HL-60/S4 (cell line): ENCODE results near the gene LGMN.

Experiments used
- in situ Hi-C: fragments of 300-500 bp; cut with MboI; formaldehyde crosslinking; loops from 2 replicates; pipeline ENCODE4 v1.14.3; 2022; ENCODE audit warnings: low sequenced_read_pairs

The LGMN gene

DNA sequence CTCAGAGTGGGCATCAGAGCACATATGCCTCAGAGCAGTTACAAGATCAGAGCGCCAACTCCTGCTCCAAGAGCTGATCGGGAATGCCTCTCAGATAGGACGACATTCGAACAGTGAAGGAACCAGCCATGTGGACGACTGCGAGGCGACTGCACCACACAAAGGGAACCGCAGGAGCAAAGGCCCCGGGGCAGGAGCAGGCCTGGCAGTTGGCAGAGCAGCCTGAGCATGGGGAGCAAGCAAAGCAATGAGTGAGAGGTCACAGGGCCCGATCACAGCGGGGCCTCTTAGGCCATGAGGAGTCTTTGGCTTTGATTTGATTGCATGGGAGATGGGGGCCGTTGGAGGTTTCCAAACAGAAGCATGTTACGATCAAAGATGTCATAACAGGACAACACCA, 90.3 kb downstream of the LGMN start:
- in situ Hi-C loops, result no loop called here

DNA sequence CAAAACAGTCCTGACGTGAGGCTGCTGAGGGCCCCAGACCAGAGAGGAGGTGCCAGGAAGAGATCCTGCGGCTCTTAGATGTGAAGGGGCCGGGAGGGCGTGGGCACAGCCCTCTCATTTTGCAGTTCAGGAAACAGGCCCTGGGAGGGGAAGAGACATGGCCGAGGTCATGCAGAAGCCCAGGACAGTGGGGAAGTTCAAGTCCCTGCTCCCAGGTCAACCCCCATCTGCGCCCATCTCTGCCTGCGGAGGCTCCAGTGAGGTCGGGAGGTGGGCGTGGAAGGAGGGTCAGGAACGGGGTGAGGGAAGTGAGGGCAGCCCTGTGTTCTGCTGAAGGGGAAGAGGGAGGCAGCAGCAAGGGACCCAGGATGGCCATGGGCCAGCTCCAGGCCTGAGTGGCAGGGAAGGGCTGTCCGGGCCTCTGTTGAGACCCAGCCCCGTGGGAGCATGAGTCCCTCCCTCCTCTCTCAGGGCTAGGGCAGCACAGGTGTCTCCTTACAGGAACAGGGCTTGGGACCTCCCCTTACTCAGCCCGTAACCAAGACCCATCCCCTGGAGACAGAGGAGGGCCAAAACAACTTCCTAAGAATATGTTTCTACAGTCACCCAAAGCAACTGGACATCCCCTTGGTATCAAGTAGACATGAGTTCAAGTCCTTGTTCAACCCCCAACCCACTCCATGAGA, 90.8 kb downstream of the LGMN start:
- in situ Hi-C loops, result no loop called here

DNA sequence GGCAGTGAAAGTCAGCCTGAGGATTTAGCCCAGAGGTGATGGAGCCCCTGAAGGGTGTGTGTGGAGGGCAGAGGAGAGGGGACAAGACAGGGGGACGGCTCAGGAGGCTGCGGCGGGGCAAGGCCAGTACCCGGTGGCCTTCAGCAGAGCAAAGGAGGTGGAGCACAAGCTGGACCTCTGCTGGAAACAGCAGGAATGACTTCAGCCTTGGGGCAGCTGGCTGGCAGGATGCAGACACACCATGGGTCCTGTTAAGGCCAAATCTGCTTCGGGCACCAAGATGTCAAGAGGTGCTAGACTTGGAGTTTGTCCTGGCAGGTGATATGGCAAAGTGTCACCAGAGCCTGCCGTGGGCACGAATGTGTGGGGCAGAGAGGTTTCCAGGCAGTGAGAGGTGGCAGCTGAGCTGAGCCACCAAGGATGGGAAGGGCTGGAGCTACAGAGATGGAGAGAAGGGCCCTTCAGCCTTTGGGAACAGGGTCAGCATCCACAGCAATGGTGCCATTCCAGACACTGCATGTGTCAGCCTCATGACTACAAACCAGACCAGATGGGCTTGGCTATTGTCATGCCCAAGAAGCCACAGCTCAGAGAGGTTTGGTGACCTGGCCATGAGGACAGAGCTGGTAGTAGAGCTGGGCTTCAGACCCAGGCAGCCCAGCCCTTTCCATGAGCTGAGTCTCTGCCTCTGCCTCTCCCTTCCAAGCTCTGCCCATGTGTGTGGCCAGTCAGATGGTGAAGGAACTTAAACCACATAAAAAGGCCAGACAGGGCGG, 91.9 kb downstream of the LGMN start:
- in situ Hi-C loops, result no loop called here

DNA sequence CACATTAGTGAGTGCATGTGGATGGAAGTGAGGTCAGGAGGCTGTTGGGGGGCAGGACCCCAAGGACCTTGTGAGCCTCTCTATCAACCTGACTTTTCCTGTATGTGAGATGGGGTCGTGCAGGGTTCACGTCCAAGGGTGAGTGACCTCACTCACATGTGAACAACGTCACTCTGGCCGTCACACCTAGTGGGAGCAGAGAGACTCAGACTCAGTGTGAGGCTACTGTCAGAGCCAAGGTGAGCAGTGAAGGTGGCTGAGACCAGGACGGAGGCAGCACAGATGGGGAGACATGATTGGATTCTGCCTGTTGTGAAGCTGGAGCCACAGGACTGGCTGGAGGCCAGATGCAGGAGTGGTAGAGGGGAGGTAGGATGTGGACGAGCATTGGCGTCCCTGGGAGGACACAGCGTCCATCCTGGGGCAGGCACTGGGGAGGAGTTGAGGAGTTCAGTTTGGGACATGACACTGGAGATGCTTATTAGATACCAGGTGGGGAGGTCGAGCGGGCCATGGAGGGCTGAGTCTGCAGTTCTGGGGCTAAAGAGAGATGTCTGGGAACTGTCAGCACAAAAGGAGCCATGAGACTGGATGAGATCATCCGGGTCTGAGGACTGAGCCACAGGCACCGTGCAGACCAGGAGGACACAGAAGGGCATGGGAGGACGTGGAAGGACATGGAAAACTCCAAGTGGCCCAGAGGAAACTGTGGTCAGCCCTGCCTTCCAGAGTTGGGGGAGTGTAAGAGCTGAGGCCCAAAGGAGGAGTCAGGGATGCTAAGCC, 92.8 kb downstream of the LGMN start:
- in situ Hi-C loops, result no loop called here

DNA sequence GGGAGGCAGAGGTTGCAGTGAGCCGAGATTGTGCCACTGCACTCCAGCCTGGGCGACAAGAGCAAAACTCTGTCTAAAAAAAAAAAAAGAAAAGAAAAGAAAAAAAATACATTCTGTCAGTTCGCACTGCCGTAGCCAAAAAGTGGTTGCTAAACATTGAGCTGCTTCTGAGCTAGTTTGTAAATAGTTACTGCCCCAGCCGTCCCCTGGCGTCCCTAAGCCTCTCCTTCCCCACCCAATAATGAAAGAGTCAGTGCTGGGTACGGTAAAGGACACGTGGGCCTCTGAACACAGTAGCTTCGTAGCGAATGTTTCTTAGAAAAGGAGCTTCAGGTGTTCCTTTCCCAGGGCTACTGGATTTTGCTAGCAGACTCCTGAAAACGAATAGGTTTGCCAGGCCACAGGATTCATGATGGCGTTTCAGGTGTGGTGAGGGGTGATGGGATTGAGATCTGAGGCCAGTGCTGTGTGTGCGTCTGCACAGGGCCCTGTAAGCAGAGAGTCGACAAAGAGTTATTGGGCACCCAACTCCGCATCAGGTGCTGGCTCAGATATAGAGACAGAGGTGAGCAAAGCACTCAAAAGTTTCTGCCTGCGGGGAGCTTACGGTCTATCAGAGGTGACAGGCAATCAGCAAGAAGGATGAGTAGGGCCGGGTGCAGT, 94.1 kb downstream of the LGMN start:
- in situ Hi-C loops, result no loop called here
